Activated gamma-delta T cell treated with Interleukin-2 at 50 U/mL for 16 hours (primary cell): ENCODE results near the gene SH3RF3.

Experiments used
- DNase-seq: peaks from one replicate; pipeline ENCODE4 v3.0.0-alpha.2; 2020

SH3RF3 gene

DNA sequence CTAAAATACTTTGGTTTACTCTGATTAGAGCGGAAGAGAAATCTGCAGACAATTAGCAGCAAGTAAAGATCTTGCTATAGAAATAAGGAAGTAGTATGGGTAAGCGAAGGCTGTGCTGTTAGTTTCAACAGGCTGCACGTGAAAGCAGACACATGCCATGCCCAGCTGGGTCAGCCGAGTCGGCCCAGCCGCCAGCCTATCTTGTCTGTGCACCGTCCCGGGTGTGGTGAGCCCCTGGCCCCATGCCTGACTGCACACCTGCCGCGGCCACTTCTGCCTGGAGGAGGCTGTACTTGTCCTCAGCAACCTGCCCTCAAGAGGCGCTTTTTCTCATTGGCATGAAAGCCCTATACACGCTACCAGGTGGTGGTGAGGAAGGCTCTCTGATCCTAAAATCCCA is 299.3 kb downstream of the SH3RF3 start:
- no peak for DNase-seq

DNA sequence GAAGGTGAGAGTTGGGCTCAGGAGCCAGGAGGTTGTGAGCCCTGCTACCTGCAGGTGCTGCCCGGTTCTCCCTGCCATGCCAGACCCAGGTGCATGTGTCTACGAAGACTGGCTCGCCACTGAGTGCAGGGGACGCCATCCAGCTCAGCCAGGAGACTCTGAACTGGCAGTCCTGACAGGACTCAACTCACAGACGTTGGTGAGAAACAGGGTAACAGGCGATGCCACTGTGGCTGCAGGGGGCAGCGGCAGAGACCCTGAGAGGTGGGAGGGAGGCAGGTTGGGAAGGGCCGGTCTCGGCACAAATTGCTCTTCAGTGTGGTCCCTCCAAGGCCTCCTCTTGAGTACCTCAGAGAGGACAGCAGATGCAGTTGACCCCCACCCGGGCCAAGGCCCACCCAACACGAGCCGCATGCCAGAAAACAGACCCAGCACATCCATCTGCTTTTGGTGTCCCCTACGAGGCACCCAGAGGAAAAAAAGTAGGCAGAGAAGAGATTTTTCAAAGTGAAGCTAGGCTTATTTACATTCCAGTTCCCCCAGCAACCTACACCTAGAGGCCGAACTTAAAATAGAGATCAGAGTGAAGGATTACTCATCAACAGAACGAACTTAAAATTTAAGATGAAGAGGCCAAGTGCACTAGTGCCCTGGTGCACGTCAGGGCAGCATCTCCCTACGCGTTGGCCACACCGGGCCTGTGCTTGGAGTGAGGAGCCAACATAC is 300.0 kb downstream of the SH3RF3 start:
- no peak for DNase-seq

DNA sequence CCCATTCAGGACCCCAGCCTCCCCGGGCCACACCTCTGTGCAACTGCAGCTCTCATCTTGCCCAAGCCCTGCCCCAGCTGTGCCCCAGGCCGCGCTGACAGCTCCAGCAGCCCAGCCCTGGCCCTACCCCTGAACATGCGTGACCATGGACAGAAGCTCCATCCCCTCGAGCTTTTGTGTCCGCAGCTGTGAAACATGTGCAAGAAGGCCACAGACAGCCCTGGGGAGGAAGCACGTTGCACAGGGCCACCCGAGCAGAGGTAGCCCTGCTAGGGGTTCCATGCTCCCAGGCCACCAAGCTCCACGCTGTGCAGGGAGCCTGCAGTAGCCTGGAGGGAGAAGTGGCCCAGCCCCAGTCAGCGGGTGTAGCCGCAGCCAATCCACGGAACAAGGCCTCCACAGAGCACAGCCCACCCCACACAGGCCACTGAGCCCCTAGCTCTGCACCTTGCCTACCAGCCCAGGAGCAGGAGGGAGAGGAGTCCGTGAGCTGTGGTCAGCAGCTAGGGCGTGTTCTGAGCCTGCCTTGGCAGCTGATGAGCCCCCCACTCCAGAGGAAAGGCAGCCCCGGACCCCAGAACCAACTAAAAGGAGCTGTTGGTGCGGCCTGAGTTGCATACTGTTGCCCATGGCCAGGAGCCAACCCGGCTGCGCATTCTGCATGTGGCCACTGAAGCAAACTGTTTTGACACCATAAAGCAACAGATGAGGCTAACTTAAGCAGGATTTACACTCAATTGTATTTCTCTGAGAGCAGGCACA is 300.7 kb downstream of the SH3RF3 start:
- DNase-seq: no peak

DNA sequence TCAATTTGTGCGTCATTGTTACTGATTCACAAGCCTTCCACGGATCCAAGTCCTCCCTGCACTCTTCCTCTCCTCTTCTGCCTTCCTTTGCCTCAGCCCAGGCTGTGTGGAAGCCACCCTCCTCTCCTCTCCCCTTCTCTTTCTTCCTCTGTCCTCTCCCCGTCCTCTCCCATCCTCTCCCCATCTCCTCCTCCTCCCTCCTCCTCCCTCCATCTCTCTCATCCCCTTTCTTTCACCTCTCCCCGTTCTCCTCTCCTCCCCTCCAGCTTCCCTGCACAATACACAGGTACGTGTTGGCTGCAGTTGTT is 301.3 kb downstream of the SH3RF3 start:
- DNase-seq: no peak

DNA sequence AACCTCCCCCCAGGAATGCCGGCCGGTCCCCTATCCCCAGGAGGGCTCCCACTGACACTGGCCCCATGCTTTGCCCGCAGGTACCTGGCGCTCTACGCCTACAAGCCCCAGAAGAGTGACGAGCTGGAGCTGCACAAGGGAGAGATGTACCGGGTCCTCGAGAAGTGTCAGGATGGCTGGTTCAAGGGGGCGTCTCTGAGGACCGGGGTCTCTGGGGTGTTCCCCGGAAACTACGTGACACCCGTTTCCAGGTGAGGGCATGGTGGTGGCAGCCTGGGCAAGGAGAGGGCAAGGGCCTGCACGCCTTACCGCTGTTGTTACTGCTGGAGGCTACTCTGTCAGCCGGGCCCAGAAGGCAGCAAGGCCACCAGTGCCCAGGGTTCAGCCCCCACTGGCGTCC is 303.4 kb downstream of the SH3RF3 start:
- DNase-seq: no peak

DNA sequence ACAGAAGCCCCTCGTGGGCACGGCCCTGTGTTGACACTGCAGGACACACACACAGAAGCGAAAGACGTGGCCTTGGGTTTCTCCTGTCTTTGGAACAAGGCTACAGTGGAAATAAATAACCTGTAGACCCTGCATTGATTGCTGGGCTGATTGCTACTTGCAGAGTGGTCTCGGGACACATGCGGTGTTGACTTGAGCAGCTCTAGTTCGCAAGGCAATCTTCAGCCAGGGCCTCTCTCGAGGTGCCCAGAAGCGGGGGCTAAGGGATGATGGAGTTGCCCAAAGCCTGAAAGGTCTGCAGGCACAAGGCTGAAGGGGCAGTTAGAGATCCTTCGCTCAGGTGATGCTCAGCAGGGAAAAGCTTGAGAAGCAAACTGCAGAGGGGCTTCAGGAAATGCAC is 304.5 kb downstream of the SH3RF3 start:
- no peak for DNase-seq

DNA sequence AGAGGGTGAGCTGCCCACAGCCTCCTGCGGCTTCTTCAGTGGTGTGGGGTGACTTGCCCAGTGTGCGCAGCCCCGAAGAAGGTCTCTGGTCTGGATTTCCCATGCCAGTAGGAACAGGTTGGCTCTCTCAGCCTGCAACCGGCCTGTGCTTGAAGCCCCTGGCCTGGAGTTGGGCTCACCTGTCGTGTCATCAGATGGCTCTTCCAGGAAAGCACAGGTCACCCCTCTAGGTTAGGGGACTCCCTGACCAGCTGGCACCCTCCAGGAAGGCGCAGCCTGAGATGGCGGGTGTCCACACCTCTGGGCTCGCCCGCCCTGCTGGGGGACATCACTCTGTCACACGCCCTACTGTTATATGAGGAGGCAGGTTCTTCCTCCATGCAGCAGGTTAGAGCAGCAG is 304.9 kb downstream of the SH3RF3 start:
- DNase-seq: no peak

DNA sequence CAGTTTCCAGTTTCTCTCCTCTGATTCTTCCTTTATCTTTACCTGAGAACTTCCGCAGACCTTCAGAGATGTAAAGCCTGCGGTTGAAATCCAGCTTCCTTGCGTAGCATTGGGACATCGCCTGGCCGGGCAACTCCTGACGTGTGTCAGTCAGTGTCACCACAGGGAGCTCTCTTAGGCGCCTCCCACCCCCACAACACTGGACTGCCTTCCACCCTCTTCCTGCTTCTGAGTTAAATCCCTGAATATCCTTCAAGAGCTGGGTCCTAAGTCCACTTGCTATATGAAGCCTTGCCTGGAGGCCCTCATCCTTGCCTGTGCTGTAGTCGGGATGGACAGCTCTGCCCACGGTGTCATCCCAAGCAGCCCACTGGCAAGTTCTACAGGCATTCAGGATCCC is 305.3 kb downstream of the SH3RF3 start:
- no peak for DNase-seq

DNA sequence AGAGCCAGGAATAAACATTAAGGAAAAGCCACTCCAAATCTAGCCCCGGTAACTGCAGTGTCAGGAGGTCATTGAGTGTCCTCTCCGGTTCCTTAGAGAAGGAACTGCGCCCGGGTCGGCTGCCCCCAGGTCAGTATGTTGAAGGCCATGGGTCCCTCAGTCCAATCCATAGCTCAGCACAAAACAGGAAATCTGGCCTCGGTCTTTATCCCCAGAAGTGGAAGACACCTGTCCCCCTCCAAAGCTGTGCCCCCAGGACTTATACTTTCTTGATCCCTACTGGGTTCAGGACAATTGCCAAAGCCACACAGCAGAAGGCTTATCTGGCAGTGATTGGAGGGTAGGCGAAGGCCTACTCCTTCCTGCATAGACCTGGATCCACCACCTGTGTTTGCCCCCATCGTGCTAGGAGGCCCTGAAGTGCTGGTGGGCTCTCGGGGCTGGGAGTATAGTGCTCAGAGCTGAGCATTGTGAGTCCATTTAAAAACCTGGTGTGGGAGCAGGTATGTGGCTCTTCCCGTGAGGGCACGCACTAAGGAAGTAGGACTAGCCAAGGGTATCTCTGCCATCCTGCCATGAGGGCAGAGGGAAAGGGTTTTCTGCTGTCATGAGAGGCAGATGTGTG is 306.2 kb downstream of the SH3RF3 start:
- DNase-seq: no peak

DNA sequence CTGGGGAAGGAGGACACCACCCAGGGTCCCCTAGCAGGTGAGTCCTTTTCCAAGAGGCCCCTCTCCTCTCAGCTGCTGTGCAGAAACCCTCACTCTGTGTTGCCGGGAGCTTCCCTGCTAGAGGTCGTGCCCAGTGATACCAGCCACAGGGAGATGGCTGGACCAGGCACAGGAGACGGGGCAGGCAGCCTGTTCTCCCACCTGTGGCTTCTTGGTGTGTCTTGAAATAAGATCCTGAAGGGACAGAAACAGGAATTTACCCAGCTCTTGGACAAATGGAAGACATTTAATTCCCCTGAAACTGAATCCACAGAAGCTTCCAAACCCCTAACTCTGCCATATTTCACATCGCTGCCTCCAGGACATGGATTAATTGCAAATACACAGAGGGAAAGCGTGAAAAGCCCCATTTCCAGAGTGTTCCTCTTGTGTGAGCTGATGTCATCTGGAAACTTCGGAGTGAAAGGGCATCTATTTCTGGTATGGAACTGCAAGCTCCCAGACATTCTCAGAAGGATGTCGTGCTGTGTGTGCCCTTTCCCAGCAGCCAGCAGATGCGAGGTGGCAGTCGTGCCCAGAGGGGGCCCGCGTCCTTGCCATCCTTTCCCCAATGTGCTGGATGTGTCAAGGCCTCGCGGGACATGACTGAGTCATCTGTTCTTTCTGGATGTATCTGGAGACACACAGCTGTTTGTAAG is 307.0 kb downstream of the SH3RF3 start:
- DNase-seq: no peak

DNA sequence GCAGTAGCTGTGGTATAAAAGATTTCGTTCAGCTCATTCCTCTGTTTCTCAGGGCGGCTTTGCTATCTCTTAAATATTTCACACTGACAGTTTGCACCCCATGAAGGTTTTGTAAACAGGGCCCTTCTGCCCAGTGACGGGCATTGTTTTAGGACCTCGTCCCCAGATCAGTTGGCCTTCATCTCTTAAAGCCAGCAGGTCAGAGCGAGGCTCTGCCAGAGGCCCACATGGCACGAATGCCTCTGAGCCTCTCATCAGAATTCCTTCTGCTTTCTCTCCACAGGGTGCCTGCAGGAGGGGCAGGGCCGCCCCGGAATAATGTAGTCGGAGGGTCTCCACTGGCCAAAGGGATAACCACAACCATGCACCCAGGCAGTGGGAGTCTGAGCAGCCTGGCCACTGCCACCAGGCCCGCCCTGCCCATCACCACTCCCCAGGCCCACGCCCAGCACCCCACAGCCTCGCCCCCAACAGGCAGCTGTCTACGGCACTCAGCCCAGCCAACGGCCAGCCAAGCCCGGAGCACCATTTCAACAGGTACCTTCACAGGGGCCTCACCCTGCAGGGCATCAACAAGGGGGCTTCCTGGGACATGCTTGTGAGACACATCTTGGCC is 307.7 kb downstream of the SH3RF3 start:
- no peak for DNase-seq

DNA sequence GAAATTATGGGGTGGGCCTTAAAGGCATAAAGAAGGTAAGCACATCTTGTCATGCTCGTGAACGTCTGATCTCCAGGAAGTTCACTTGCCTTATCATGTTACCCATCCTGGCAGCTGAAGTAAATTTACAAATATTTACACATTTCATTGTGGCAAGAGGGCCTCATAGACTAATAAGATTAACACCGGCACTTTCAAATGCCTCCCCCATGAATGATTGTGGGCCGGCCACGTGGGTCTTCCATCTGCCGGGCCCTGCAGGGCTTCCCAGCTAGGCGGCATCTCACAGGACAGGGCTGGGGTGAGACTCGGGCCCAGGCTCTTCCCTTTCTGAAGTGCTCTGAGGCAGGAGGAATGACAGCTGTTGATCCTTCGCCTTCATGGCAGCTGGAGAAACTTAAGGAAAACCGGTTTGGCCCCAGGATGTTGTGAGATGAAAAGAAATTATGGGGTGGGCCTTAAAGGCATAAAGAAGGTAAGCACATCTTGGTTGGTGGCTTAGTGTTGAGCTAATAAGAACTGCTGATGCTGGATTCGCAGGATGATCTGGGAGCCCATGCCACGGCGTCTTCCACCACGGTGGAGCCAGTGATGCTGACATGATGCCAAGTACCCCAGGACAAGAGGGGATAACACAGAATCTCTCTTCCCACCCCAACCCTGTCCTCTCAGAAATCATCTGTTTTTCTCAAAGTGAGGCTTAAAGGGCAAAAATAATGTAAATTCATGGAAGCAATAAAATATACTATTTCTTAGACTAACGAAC is 308.5 kb downstream of the SH3RF3 start:
- no peak for DNase-seq

DNA sequence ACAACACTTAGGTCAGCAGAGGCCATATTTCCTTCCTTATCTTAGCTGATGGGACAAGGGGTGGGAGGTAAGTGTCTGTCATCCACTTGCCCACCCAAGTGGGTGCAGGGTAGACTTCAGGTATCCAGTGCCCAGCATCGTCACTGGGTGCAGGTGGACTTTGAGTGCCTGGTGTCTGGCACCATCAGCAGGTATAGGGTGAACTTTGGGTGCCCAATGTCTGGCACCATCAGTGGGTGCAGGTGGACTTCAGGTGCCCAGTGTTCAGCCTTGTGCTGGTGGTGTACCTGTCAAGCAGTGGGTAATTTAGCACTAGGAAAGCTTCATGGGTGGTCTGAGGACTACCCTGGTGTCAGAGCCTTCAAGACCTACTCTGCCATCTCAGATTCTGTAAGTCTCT is 309.1 kb downstream of the SH3RF3 start:
- no peak for DNase-seq

DNA sequence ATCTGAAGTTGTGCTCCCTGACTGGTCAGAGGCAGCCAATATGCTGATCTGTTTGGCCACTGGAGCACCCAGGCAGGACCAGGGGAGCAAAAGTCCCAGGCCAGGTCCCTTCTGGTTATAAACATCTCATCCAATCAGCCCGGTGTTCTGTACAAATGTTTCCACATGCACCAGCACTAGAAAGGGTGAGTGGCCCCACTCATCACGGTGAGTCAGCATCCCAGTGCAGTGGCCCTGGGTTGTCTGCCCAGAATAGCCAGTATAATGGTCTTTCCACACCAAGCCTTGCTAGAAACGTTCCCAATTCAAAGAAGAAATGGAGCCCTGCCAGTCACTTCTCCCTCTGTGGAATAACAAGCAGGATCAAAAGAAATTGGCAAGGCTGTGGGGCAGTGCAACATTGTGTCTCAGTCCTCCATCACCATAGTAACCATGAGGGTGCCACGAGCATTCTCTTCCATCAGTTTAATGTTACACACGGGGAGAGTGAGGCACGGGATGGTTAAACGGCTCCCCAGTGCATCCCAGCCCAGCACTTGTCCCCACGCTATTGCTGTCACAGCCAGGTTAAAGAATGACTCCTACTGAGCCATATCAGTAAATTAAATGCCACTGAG is 309.9 kb downstream of the SH3RF3 start:
- DNase-seq: no peak

DNA sequence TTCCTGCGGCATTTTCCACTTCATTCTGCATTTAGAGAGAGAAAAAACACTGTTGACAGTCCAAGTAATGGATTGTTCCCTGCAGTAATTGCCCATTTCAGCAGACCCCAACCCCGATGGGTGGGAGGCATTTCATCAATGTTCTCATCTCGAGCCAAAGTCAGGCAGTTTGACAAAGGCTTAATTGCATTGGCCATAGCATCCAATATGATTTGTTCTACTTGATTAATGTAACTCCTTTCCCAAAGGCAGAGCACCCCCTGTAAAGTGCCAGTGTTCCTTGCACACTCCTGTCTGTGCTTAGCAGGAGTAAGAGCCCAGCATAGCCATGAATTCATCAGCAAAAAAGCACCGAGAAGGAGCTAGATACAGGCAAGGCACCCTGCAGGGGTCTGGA is 310.4 kb downstream of the SH3RF3 start:
- no peak for DNase-seq

DNA sequence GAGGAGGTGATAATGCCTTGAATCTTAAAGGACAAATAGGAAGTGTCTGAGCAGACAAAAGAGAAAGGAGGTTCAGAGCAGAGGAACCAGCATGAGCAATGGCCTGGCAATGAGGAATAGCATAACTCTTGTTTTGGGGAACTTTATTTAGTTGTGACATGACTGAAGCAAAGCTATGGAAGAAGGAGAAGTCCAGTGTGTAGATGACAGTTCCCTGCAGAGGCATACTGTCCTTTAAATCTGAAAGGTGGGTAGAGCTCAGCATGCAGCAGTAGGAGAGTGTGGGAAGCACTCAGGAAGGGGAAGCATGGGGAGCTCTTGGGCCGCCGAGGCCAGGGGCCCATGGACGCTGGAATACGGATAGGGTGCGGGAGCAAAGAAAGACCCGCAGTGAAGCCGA is 311.0 kb downstream of the SH3RF3 start:
- DNase-seq: no peak

DNA sequence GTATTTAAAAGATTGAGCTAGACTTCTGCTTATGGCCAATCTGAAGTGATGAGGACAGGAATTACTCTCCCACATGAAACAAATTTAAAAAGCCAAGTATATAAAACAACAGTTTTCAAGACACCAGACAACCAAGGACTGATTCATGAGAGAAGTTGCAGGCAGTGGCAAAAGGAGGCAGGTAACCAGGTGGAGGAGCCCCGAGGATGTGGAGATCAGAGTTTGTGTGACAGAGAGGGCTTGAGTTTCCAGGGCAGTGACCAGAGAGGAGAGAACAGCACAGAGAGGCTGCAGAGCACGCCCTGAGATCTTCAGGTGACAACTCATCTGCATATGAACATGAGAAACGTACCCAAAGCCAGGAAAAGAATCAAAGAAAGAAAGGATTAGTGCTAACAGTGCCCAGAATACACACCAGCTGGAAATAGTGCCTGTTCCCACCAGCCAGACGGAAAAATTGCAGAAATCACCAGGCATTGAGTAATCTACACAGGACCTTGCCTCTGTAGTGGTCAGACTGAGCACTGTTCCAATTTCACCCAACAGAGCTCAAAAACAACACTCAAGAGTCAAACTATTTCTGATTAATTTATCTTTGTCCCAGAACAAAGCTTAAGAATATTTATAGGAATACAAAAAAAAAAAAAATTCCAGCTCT is 311.6 kb downstream of the SH3RF3 start:
- no peak for DNase-seq

DNA sequence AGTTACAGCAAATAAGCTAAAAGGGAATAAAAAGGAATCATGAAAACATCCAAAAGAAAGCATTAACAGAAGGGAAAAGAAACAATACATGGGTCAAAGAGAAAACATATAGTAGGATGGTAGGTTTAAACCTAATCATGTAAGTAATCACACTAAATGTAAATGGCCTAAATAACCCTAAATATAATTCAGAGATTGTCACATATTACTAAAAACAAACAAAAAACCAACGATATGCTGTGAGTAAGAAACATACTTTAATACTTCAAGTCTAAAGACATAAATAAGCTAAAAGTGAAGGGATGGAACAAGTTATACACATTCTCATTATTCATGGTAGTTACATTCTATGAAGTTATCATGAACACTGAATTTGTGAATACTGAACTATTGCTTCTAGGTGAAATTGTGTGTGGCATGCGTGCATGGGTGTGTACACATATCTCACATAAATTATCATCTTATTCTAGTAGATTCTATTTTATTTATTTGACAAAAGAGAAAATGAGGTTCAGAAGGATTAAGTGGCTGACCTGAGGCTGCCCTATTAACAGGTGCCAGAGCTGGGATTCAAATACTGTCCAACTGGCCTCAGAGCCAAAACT is 313.8 kb downstream of the SH3RF3 start:
- no peak for DNase-seq

DNA sequence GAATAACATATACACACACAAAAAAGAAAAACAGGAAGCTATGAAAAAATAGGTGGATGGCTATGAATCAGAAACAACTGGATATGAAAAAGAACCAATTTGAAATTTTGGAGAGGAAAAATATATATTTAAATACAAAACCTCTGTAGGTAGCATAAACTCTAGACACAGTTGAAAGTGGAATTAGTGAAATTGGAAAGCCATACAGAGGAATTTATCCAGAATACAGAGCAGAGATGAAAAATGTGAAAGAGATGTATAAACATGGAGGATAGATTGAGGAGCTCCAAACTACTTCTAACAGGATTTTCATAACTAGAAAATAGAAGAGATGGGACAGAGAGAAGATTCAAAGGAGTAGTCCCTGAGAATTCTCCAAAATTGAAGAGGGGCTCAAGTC is 315.9 kb downstream of the SH3RF3 start:
- no peak for DNase-seq

DNA sequence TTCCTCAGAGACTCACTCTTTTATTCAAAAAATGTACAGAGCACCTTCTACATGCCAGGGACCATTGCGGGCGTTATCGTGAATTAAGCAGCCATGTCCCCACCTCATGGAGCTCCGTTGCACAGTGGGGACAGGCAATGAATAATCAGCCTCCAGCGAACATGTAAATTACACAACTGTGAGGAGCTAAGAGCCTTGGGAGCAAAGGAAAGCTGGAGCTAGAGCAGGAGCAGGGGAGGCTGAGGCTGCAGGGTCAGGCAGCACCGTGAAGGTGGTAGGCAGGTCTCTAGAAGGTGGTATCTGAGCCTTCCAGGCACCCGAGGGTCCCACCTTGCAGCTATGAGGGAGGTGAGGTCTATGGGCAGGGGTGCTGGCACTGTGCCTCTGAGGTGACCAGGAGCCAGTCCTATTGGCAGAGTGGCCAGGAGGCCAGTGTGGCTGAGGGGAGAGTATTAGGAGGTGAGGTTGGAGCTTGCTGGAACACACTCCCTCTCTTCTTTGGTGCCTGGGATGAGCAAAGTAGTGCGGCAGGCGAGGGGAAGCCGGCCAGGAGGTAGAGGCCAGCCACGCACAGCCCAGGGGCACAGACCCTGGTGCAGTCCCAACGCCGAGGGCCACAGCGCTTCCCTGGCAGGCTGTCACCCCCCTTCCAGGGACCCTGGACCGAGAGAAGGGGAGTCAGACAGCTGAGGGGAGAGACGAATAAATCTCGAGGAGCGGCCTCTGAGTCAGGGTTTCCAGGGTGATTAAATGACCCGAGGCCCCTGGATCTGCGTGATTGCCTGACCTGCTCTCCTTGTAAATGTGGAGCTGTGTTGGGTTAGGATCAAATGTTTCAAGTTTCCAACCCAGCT is 317.5 kb downstream of the SH3RF3 start:
- no peak for DNase-seq
